Activated naive CD4-positive, alpha-beta T cell treated with anti-CD3 and anti-CD28 coated beads, Interleukin-2, amount 10 ng/mL, durations not matched to agents 7 days and 5 days (primary cell): ENCODE data around the gene ZNF219.

Experiments
- CTCF ChIA-PET: fragments of 350-600 bp; sonication (Branson Sonifier 250); formaldehyde crosslinking; loops from one replicate; lab custom pipeline; 2021; ENCODE audit warnings: antibody characterized with exemption; lab: Charles Lee
- DNase-seq: peaks from one replicate; pipeline ENCODE4 v3.0.0-alpha.2; 2020
- H3K27ac Mint-ChIP-seq: one replicate; pipeline ENCODE4 v1.8.0; 2021; ENCODE audit warnings: mild to moderate bottlenecking, moderate library complexity, mixed read lengths
- H3K27me3 Mint-ChIP-seq: one replicate; pipeline ENCODE4 v1.8.0; 2021; ENCODE audit warnings: mild to moderate bottlenecking, mixed read lengths
- H3K36me3 Mint-ChIP-seq: one replicate; pipeline ENCODE4 v1.8.0; 2021; ENCODE audit warnings: mixed read lengths
- H3K4me1 Mint-ChIP-seq: one replicate; pipeline ENCODE4 v1.8.0; 2021; ENCODE audit warnings: mixed read lengths
- H3K4me3 Mint-ChIP-seq: one replicate; pipeline ENCODE4 v1.8.0; 2021; ENCODE audit warnings: mild to moderate bottlenecking, moderate library complexity, mixed read lengths
- H3K9me3 Mint-ChIP-seq: one replicate; pipeline ENCODE4 v1.8.0; 2021; ENCODE audit warnings: mixed read lengths

Gene ZNF219

GRCh38 chr14:21088687-21089086 is 9.8 kb downstream of the ZNF219 start:
- H3K27ac Mint-ChIP-seq = no peak overlapping the region
- CTCF ChIA-PET = interaction anchor here (0.9 to 4.1 kb wide), 10 partner anchors 11 to 104 kb away, joined by 3 to 72 read pairs (median 10); partner anchors contain the start of genes ARHGEF40 and TMEM253
- H3K4me1 Mint-ChIP-seq = peaks cover 23% of the 10 kb centered on the region
- H3K27me3 Mint-ChIP-seq = peaks cover 20% of the 10 kb centered on the region
- H3K36me3 Mint-ChIP-seq = no peaks in the 10 kb centered on the region
- H3K9me3 Mint-ChIP-seq = no peaks in the 10 kb centered on the region
- no peak overlapping the region for H3K4me3 Mint-ChIP-seq
- DNase-seq = no peak

- Mint-ChIP-seq H3K36me3 (no peaks in the 10 kb centered on the region), H3K27ac (peak overlapping the region; percentile 9)
These were observed 11.0 kb downstream of the ZNF219 start for GRCh38 chr14:21087294-21088091.

GRCh38 chr14:21086908-21087293 is 11.6 kb downstream of the ZNF219 start:
- Mint-ChIP-seq H3K4me1 (peaks cover 18% of the 10 kb centered on the region), H3K9me3 (no peaks in the 10 kb centered on the region), H3K27me3 (peaks cover 7% of the 10 kb centered on the region), H3K4me3 (no peak overlapping the region), H3K36me3 (no peaks in the 10 kb centered on the region), H3K27ac (no peak overlapping the region)
- no peak for DNase-seq
- CTCF ChIA-PET = interaction anchor here (0.8 to 4.1 kb wide), 8 partner anchors 12 to 81 kb away, joined by 3 to 72 read pairs (median 20); partner anchors contain the start of genes ARHGEF40 and TMEM253

More at GRCh38 chr14:21087294-21088091, 11.0 kb downstream of the ZNF219 start:
- peaks cover 19% of the 10 kb centered on the region for H3K4me1 Mint-ChIP-seq
- no peak overlapping the region for H3K4me3 Mint-ChIP-seq
- peak; percentile 77 for DNase-seq
- H3K27me3 Mint-ChIP-seq = peaks cover 9% of the 10 kb centered on the region
- no peaks in the 10 kb centered on the region for H3K9me3 Mint-ChIP-seq
- CTCF ChIA-PET = interaction anchor here (0.8 to 4.1 kb wide), 9 partner anchors 12 to 116 kb away, joined by 3 to 72 read pairs (median 3); partner anchors contain the start of genes ARHGEF40 and TMEM253

GRCh38 chr14:21084998-21085853 is 13.2 kb downstream of the ZNF219 start:
- no peaks in the 10 kb centered on the region for H3K9me3 Mint-ChIP-seq
- peaks cover 10% of the 10 kb centered on the region for H3K27me3 Mint-ChIP-seq
- CTCF ChIA-PET = interaction anchor here (1.3 to 1.8 kb wide), 3 partner anchors 8 to 19 kb away, joined by 3 to 7 read pairs (median 4); partner anchors contain the start of gene ARHGEF40
- H3K4me1 Mint-ChIP-seq = peaks cover 18% of the 10 kb centered on the region
- no peaks in the 10 kb centered on the region for H3K36me3 Mint-ChIP-seq
- H3K27ac Mint-ChIP-seq = no peak overlapping the region
- H3K4me3 Mint-ChIP-seq = no peak overlapping the region
- no peak for DNase-seq

GRCh38 chr14:21084396-21084795 is 14.1 kb downstream of the ZNF219 start:
- no peak for DNase-seq
- Mint-ChIP-seq H3K36me3 (no peaks in the 10 kb centered on the region), H3K9me3 (no peaks in the 10 kb centered on the region)

GRCh38 chr14:21083565-21084325 is 14.7 kb downstream of the ZNF219 start:
- CTCF ChIA-PET = interaction anchor here (1.1 to 1.8 kb wide), 5 partner anchors 9 to 68 kb away, joined by 3 to 7 read pairs (median 4); partner anchors contain the start of gene ARHGEF40
- no peak for DNase-seq
- no peak overlapping the region for H3K4me3 Mint-ChIP-seq
- H3K4me1 Mint-ChIP-seq = peaks cover 15% of the 10 kb centered on the region
- H3K36me3 Mint-ChIP-seq = no peaks in the 10 kb centered on the region
- no peak overlapping the region for H3K27ac Mint-ChIP-seq
- peaks cover 13% of the 10 kb centered on the region for H3K27me3 Mint-ChIP-seq
- H3K9me3 Mint-ChIP-seq = no peaks in the 10 kb centered on the region

More at GRCh38 chr14:21084396-21084795, 14.1 kb downstream of the ZNF219 start:
- no peak overlapping the region for H3K4me3 Mint-ChIP-seq
- H3K27me3 Mint-ChIP-seq = peaks cover 13% of the 10 kb centered on the region
- no peak overlapping the region for H3K27ac Mint-ChIP-seq
- CTCF ChIA-PET = interaction anchor here (1.1 to 1.8 kb wide), 4 partner anchors 8 to 20 kb away, joined by 3 to 7 read pairs (median 4); partner anchors contain the start of gene ARHGEF40
- H3K4me1 Mint-ChIP-seq = peaks cover 18% of the 10 kb centered on the region

- CTCF ChIA-PET = interaction anchor here (1.5 kb wide), 1 partner anchor 22 kb away, joined by 5 read pairs; no protein-coding TSS in a partner anchor
- H3K4me1 Mint-ChIP-seq = peaks cover 2% of the 10 kb centered on the region
These were observed 16.8 kb downstream of the ZNF219 start for GRCh38 chr14:21081521-21082142.

GRCh38 chr14:21078726-21079125 is 19.7 kb downstream of the ZNF219 start:
- H3K4me1 Mint-ChIP-seq = no peaks in the 10 kb centered on the region
- CTCF ChIA-PET = interaction anchor here (1.7 to 2.3 kb wide), 3 partner anchors 11 to 25 kb away, joined by 6 to 9 read pairs (median 7); no protein-coding TSS in a partner anchor
- no peak overlapping the region for H3K4me3 Mint-ChIP-seq
- peaks cover 51% of the 10 kb centered on the region for H3K27me3 Mint-ChIP-seq
- no peaks in the 10 kb centered on the region for H3K9me3 Mint-ChIP-seq
- H3K36me3 Mint-ChIP-seq = no peaks in the 10 kb centered on the region
- DNase-seq = no peak
- H3K27ac Mint-ChIP-seq = no peak overlapping the region

More at GRCh38 chr14:21081521-21082142, 16.8 kb downstream of the ZNF219 start:
- H3K27me3 Mint-ChIP-seq = peaks cover 27% of the 10 kb centered on the region
- H3K27ac Mint-ChIP-seq = no peak overlapping the region
- no peaks in the 10 kb centered on the region for H3K36me3 Mint-ChIP-seq
- H3K4me3 Mint-ChIP-seq = no peak overlapping the region
- DNase-seq = no peak
- no peaks in the 10 kb centered on the region for H3K9me3 Mint-ChIP-seq

GRCh38 chr14:21078287-21078686 is 20.2 kb downstream of the ZNF219 start:
- Mint-ChIP-seq H3K36me3 (no peaks in the 10 kb centered on the region), H3K4me1 (no peaks in the 10 kb centered on the region)
- CTCF ChIA-PET = interaction anchor here (1.7 to 2.3 kb wide), 3 partner anchors 11 to 26 kb away, joined by 6 to 9 read pairs (median 7); no protein-coding TSS in a partner anchor

GRCh38 chr14:21077672-21078071 is 20.8 kb downstream of the ZNF219 start:
- Mint-ChIP-seq H3K4me3 (no peak overlapping the region), H3K36me3 (no peaks in the 10 kb centered on the region)

More at GRCh38 chr14:21078287-21078686, 20.2 kb downstream of the ZNF219 start:
- no peak overlapping the region for H3K4me3 Mint-ChIP-seq
- DNase-seq = no peak
- no peaks in the 10 kb centered on the region for H3K9me3 Mint-ChIP-seq
- no peak overlapping the region for H3K27ac Mint-ChIP-seq
- H3K27me3 Mint-ChIP-seq = peaks cover 55% of the 10 kb centered on the region

GRCh38 chr14:21075719-21076437 is 22.6 kb downstream of the ZNF219 start:
- H3K27ac Mint-ChIP-seq = no peak overlapping the region
- CTCF ChIA-PET = interaction anchor here (1.3 to 1.9 kb wide), 2 partner anchors 12 to 29 kb away, joined by 3 to 5 read pairs; no protein-coding TSS in a partner anchor

More at GRCh38 chr14:21077672-21078071, 20.8 kb downstream of the ZNF219 start:
- H3K9me3 Mint-ChIP-seq = no peaks in the 10 kb centered on the region
- no peaks in the 10 kb centered on the region for H3K4me1 Mint-ChIP-seq
- CTCF ChIA-PET = interaction anchor here (0.6 to 2.3 kb wide), 3 partner anchors 12 to 26 kb away, joined by 3 to 7 read pairs (median 6); no protein-coding TSS in a partner anchor
- no peak for DNase-seq
- peaks cover 61% of the 10 kb centered on the region for H3K27me3 Mint-ChIP-seq
- H3K27ac Mint-ChIP-seq = no peak overlapping the region

More at GRCh38 chr14:21075719-21076437, 22.6 kb downstream of the ZNF219 start:
- Mint-ChIP-seq H3K9me3 (no peaks in the 10 kb centered on the region), H3K4me3 (no peak overlapping the region), H3K4me1 (peaks cover 12% of the 10 kb centered on the region), H3K36me3 (no peaks in the 10 kb centered on the region), H3K27me3 (peaks cover 79% of the 10 kb centered on the region)
- DNase-seq = no peak
